PC-3 (cell line): ENCODE data around the gene GSTO2. TPM values are rescaled to one million over a fixed set of nuclear protein-coding genes. Genes with fewer than 3 reads are reported as not detected.

Experiments used
- ATAC-seq: fragments of 200-7000 bp; cut with Tn5 transposase; 2 replicates; pipeline ENCODE4 v1.9.1; 2020; ENCODE audit warnings: mild to moderate bottlenecking, moderate library complexity
- Bru-seq: library from RNA; stranded (reverse); fragments of 400-500 nt; gene quantifications from one replicate; lab custom pipeline; 2021; lab: Mats Ljungman, UMichigan
- BruChase-seq, 2 experiments: library from RNA; stranded (reverse); fragments of 400-500 nt; gene quantifications; one replicate each; lab custom pipeline; 2021; lab: Mats Ljungman, UMichigan
- BruUV-seq: library from RNA; stranded (reverse); fragments of 400-500 nt; replicated peaks from 2 replicates; lab custom pipeline; 2021; lab: Mats Ljungman, UMichigan
- CTCF ChIA-PET: fragments of 300-600 bp; sonication (Branson Sonifier 250); formaldehyde crosslinking; loops from one replicate; lab custom pipeline; 2022; ENCODE audit warnings: antibody characterized with exemption; lab: Charles Lee
- POLR2A ChIA-PET: fragments of 300-600 bp; sonication (Branson Sonifier 250); formaldehyde crosslinking; loops from one replicate; lab custom pipeline; 2022; ENCODE audit warnings: antibody characterized with exemption; ENCODE audit not compliant: unreplicated experiment; lab: Charles Lee
- DNase-seq: peaks from one replicate; pipeline ENCODE4 v3.0.0-alpha.2; 2015
- H2AFZ ChIP-seq: fragments of 300-600 bp; sonication (generic); 2 replicates; pipeline ENCODE4 v1.6.0; 2016; ENCODE audit warnings: antibody characterized with exemption, low read length
- H3F3A ChIP-seq: fragments of 300-600 bp; sonication (generic); one replicate; pipeline ENCODE4 v1.6.0; 2017; ENCODE audit warnings: antibody characterized with exemption, low read length, control low read depth, mild to moderate bottlenecking; ENCODE audit not compliant: unreplicated experiment
- H3K27ac ChIP-seq: fragments of 300-600 bp; sonication (generic); 2 replicates; pipeline ENCODE4 v1.5.1; 2016; ENCODE audit warnings: mild to moderate bottlenecking, low read length
- H3K27me3 ChIP-seq: fragments of 300-600 bp; sonication (generic); 2 replicates; pipeline ENCODE4 v1.6.1; 2016; ENCODE audit warnings: low read length, mixed read lengths
- H3K36me3 ChIP-seq: fragments of 300-600 bp; sonication (generic); 2 replicates; pipeline ENCODE4 v1.6.1; 2016; ENCODE audit warnings: low read depth, mixed run types, low read length, mixed read lengths
- H3K4me1 ChIP-seq: fragments of 300-600 bp; sonication (generic); 2 replicates; pipeline ENCODE4 v1.5.1; 2016; ENCODE audit warnings: low read length; ENCODE audit not compliant: insufficient read depth
- H3K4me2 ChIP-seq: fragments of 300-600 bp; sonication (generic); 2 replicates; pipeline ENCODE4 v1.6.0; 2016; ENCODE audit warnings: low read length
- H3K4me3 ChIP-seq: fragments of 300-600 bp; sonication (generic); 2 replicates; pipeline ENCODE4 v1.5.1; 2016; ENCODE audit warnings: mild to moderate bottlenecking, low read length, mixed read lengths
- H3K79me2 ChIP-seq: fragments of 300-600 bp; sonication (generic); 2 replicates; pipeline ENCODE4 v1.6.1; 2017; ENCODE audit warnings: low read length, mixed read lengths
- H3K9ac ChIP-seq: fragments of 300-600 bp; sonication (generic); 2 replicates; pipeline ENCODE4 v1.6.0; 2016; ENCODE audit warnings: mild to moderate bottlenecking, low read length
- H3K9me2 ChIP-seq: fragments of 300-600 bp; sonication (generic); replicated peaks from 2 replicates; pipeline ENCODE4 v1.6.1; 2016; ENCODE audit warnings: mixed run types, low read length, mixed read lengths
- H3K9me3 ChIP-seq: fragments of 300-600 bp; sonication (generic); 2 replicates; pipeline ENCODE4 v1.6.1; 2016; ENCODE audit warnings: low read length, mixed read lengths
- H4K20me1 ChIP-seq: fragments of 300-600 bp; sonication (generic); 2 replicates; pipeline ENCODE4 v1.6.1; 2016; ENCODE audit warnings: low read length, mixed read lengths
- EZH2 ChIP-seq: fragments of 300-600 bp; sonication (generic); IDR thresholded peaks from one replicate; pipeline ENCODE4 v1.6.1; 2017; ENCODE audit warnings: antibody characterized with exemption, mild to moderate bottlenecking, low read length; ENCODE audit not compliant: unreplicated experiment
- EZH2phosphoT487 ChIP-seq: fragments of 300-600 bp; sonication (generic); IDR thresholded peaks from 2 replicates; pipeline ENCODE4 v1.6.1; 2018; ENCODE audit warnings: mild to moderate bottlenecking, antibody characterized with exemption, low read length, borderline replicate concordance
- intact Hi-C: fragments of 100-400 bp; cut with micrococcal nuclease; formaldehyde crosslinking; loops from 2 replicates; pipeline ENCODE4 v1.9.0; 2023
- long read RNA-seq: library from polyadenylated mRNA; unstranded; transcript quantifications from one replicate; pipeline ENCODE4 v2.0.0, GENCODE V29; 2021; ENCODE audit not compliant: unreplicated experiment
- total RNA-seq: library from RNA; depleted of rRNA; stranded (reverse); fragments of >200 nt; gene quantifications from 2 replicates; pipeline ENCODE4 v1.2.3, GENCODE V29; 2014; rRNA removed
- TF ChIP-seq, protein P1 (sequence below): fragments of 300-600 bp; sonication (generic); conservative IDR thresholded peaks from 2 replicates; pipeline ENCODE4 v1.5.1; 2017; ENCODE audit warnings: antibody characterized with exemption, low read depth, mild to moderate bottlenecking, low read length

The GSTO2 gene
- total RNA-seq, result 8.1 and 13.8 TPM in 2 replicates
- percentile 57 among the genes with signal in this experiment for Bru-seq, nascent RNA
- percentile 61 among the genes with signal in this experiment for BruChase-seq, experiment 1, labeled RNA remaining after a 6-hour chase
- percentile 64 among the genes with signal in this experiment for BruChase-seq, experiment 2, labeled RNA remaining after a 2-hour chase
- long read RNA-seq, full-length matches to known transcripts, result 5 of 16 reads
- long read RNA-seq, partial matches to known transcripts, result 4 of 16 reads
- long read RNA-seq, other reads (novel, unspliced or antisense), result 7 of 16 reads

DNA sequence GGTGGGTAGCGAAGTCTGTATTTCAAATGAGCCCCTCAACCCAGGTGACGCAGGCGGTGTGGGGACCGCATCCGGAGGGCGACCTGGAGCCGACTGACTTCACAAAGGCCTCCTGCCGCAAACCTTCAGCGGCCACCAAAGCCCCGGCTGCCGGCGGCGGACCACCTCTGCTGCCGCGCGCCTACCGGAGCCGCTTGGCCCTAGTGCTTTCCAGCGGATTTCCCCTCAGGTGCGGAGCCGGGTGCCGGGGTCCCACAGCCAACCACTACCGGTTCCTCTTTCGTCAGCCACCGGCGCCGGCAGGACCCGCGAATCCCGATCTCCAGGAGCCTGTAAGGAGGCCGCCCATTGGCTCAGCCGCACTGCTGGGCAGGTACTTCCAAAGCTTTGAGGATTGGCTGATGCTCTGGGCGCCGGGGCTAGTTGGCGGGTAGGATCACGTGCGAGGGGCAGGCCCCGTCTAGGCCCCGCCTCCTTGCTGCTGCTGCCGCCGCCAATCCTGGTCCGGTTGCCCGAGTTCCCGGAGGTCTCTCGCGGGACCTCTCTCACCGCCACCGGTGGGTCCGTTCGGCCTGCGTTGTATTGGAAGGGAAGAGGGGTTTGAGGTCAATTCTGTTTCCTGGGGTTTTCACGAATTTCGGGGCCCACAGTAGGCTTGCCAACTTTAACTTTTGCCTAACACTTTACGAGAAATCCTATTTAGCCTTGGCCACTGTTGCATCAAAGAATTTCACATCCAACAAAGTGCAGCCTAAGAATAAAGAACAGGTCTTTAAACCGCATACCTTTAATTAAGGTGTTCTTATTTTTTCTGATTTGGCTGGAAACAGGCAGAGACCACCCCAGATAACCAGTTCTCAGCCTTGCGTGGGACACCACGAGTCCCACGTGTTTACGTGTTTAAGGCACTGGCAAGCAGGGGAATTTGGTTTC, at the start of gene GSTO2:
Gene GSTO2 (plus strand): TSS at position 472 of the 933 bp plus-strand sequence. CDS start 5,732 bp downstream, outside the sequence.
- H3K4me1 ChIP-seq, result peaks cover 19% of the 10 kb centered on the region
- ATAC-seq, result peak; percentile 99
- no peaks in the 10 kb centered on the region for H3K9me2 ChIP-seq
- peak within 1 kb of the TSS; percentile 100 for H3K4me3 ChIP-seq
- TSS peak; percentile 92 for BruUV-seq
- H3K79me2 ChIP-seq, result peaks cover 48% of the 10 kb centered on the region
- DNase-seq, result peak; percentile 96
- ChIA-PET CTCF (no interaction called here), POLR2A (interaction anchor here (0.9 kb wide), 1 partner anchor 147 kb away, joined by 6 read pairs; the partner anchor contains the start of gene SFR1)
- no peaks in the 10 kb centered on the region for H3F3A ChIP-seq
- intact Hi-C loops, result no loop called here
- peak within 1 kb of the TSS; percentile 92 for H3K9ac ChIP-seq
- no peaks in the 10 kb centered on the region for H3K27me3 ChIP-seq
- TF ChIP-seq EZH2phosphoT487 (no peak), EZH2 (no peak)
- TF ChIP-seq, protein P1, sequence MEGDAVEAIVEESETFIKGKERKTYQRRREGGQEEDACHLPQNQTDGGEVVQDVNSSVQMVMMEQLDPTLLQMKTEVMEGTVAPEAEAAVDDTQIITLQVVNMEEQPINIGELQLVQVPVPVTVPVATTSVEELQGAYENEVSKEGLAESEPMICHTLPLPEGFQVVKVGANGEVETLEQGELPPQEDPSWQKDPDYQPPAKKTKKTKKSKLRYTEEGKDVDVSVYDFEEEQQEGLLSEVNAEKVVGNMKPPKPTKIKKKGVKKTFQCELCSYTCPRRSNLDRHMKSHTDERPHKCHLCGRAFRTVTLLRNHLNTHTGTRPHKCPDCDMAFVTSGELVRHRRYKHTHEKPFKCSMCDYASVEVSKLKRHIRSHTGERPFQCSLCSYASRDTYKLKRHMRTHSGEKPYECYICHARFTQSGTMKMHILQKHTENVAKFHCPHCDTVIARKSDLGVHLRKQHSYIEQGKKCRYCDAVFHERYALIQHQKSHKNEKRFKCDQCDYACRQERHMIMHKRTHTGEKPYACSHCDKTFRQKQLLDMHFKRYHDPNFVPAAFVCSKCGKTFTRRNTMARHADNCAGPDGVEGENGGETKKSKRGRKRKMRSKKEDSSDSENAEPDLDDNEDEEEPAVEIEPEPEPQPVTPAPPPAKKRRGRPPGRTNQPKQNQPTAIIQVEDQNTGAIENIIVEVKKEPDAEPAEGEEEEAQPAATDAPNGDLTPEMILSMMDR, result no peak
- H3K4me2 ChIP-seq, result peak within 1 kb of the TSS; percentile 93
- H3K27ac ChIP-seq, result peak within 1 kb of the TSS; percentile 51
- no peaks in the 10 kb centered on the region for H4K20me1 ChIP-seq
- H3K9me3 ChIP-seq, result no peaks in the 10 kb centered on the region
- peak within 1 kb of the TSS; percentile 91 for H2AFZ ChIP-seq
- H3K36me3 ChIP-seq, result peaks cover 12% of the 10 kb centered on the region

DNA sequence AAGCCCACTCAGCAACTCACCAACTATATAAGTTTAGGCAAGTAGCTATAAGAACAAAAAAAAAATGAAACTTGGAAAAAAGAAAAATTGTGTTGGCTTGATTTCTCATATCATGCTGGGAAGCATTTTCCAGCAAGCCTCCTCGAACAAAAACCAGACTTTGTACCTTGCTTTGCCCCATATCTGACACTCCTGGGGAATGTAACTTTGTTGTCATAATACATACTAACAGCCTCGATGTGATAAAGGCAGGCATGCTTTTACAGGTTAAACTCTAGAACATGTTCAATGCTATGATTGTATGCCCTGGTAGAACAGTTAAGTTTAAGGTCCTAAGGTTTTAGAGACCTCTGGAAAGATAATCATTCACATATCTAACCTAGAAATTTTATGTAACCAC, 48.5 kb upstream of the GSTO2 start:
- Histone ChIP-seq H3K27ac (no peak overlapping the region), H3K9ac (no peak overlapping the region), H3K9me3 (no peaks in the 10 kb centered on the region), H3F3A (no peaks in the 10 kb centered on the region), H4K20me1 (no peaks in the 10 kb centered on the region), H3K36me3 (no peaks in the 10 kb centered on the region), H3K4me1 (no peaks in the 10 kb centered on the region), H3K4me2 (no peak overlapping the region), H3K9me2 (no peaks in the 10 kb centered on the region), H2AFZ (no peak overlapping the region), H3K79me2 (no peaks in the 10 kb centered on the region), H3K27me3 (no peaks in the 10 kb centered on the region), H3K4me3 (no peak overlapping the region)
- no peak for ATAC-seq
- ChIA-PET POLR2A (no interaction called here), CTCF (no interaction called here)
- intact Hi-C loops, result no loop called here
- no TSS peak for BruUV-seq
- TF ChIP-seq, protein P1, result no peak
- TF ChIP-seq EZH2 (no peak), EZH2phosphoT487 (no peak)
- DNase-seq, result no peak
